NCI-H345 treated with DMSO at 0.1 percent for 48 hours (cell line): ENCODE results near the gene TBXAS1.

Experiments used
- DNase-seq: peaks from one replicate; lab custom pipeline; 2025; ENCODE audit not compliant: unreplicated experiment; lab: John Stamatoyannopoulos, UW

TBXAS1 gene

DNA sequence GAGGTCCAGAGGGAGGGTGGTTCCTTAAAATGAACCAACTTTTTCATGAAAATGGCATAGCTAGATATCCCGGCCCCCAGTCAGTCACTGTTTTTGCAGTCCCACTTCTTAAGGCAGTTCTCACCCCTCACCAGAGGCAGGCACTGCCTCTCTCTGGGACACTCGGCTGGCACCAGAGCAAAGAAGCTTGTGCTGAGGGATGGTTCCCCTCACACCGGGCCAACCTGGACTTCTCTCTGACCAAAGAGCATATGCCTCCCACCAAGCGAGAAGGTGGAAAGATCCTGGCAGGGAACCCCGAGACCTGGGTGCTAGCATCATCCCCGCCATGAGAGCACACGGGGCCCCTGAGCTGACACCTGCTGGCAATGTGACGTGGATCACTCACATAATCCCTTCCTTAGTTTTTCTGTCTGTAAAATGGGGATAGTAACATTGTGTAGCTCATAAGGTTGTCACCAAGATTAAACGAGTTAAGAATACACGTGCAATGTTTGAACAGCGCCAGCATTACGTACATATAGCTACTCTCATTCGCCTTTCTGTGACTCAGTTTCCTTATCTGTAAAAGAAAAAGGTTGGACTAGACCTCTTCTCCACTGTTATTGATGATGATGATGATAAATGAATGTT lies 145.2 kb downstream of the TBXAS1 start:
- DNase-seq = no peak

DNA sequence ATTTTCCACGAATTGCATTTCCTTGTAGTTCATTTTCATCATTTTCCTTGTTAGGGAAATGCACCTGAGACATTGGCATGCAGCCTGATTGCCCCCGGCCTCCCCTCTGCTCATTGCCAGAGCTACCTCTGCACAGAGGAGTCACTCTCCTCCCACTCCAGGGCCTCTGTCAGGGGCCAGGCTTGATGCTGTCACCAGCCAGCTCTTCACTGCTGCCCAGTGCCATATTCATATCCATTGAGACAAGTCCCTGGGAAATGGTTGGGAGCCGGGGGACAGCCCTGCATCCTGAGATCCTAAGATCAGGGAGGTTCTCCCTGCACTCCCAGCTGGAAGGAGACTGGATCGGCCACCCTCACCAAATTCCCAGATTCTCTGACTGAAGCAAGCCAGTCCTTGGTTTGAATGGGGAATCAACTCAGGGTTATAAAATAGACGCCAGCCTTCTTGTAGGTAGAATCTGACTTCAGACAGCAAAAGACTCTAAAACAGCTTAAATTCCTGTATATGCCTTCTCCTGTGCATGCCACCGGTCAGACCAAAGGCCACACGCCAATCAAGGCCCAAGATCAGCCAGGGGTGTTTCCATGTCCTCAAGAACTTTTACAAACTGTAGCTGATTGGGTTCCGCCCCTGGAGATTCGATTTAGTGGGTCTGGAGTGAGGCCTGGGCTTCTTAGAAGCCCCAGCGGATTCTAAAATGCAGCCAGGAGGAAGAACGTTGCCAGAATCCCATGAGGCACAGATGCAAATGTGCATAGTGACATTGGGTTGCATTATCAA lies 147.2 kb downstream of the TBXAS1 start:
- no peak for DNase-seq

DNA sequence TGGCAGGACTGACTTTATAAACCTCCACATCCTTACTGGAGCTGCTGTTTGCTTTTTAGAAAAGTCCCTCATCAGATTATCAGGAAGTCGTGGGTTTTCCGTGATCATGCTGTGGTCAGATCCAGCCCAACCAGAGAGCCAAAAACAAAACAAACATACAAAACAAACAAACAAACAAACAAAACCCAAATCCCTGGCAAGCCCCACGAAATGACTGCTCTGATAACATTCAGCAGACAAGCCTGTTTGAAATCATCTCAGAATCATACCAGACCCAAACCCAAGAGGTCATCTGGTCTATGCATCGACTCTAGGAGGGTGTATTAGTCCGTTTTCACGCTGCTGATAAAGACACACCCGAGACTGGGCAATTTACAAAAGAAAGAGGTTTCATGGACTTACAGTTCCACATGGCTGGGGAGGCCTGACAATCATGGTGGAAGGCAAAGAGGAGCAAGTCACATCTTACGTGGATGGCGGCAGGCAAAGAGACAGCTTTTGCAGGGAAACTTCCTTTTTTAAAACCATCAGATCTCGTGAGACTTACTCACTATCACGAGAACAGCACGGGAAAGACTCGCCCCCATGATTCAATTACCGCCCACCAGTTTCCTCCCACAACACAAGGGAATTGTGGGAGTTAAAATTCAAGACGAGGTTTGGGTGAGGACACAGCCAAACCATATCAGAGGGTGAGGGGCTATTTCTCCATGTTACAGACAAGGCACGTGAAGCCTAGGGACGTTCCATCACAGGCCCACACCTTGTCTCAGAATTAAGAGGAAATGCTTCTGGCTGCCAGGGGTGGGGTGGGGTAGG lies 148.0 kb downstream of the TBXAS1 start:
- DNase-seq = no peak

DNA sequence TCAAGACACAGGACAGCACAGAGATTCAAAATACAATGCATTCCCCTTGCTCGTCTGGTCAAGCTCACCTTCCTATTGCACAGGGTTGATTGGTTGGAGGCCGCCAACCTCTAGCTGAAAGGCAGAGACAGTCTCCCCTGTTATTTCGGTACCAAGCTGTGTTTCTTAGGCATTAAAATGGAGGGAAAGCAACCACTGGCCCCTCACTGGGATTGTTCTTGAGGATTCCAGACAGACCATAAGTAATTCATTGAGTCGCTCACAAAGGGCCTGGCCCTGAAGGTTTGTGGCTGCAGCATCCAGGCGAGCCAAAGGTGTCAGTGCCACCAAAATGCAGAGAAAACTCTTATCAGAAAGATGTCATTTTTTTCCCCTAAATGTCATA lies 152.4 kb downstream of the TBXAS1 start:
- DNase-seq = no peak

DNA sequence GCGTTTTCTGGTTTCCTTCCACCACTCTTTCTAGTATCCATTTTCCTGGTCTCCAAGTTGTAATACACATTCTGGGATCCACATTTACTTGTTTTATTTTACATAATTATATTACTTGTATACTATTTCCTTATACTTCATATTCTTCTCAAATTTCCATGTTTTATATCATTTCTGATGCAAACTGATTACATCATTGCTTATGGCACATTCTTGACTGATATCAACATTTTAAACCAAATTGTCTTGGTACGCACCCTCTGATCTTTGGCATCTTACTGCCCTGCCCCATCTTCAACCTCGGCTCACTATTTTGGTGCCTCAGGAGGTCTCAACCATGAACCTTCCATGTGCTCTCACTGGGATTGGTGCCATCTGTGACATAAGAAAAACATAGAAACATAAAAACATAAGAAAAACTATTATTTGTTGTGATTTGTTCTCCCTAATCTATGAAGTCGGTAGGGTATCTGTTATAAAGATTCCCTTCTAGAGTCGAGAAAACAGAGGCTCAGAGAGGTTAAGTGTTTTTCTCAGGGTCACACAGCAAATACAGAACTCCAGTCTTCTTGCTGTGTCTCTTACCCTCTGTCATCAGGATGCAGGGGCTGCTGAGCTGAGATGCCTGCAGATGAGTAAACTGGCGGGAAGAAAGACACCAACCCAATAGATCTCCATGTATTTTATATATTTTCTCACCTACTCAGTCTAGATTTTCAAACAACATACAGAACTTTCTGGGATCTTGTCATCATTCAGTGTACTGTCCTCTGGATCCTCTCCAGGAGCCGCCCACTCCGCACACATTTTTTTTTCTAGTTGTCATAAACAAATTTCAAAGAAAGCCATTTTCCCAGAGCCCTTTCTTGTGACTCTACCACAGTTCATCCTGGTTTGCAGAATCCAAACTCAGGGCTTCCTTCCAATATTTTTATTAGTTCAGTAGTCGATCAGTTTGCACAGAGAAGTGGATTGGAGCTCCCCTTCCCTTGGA lies 154.2 kb downstream of the TBXAS1 start:
- DNase-seq = no peak

DNA sequence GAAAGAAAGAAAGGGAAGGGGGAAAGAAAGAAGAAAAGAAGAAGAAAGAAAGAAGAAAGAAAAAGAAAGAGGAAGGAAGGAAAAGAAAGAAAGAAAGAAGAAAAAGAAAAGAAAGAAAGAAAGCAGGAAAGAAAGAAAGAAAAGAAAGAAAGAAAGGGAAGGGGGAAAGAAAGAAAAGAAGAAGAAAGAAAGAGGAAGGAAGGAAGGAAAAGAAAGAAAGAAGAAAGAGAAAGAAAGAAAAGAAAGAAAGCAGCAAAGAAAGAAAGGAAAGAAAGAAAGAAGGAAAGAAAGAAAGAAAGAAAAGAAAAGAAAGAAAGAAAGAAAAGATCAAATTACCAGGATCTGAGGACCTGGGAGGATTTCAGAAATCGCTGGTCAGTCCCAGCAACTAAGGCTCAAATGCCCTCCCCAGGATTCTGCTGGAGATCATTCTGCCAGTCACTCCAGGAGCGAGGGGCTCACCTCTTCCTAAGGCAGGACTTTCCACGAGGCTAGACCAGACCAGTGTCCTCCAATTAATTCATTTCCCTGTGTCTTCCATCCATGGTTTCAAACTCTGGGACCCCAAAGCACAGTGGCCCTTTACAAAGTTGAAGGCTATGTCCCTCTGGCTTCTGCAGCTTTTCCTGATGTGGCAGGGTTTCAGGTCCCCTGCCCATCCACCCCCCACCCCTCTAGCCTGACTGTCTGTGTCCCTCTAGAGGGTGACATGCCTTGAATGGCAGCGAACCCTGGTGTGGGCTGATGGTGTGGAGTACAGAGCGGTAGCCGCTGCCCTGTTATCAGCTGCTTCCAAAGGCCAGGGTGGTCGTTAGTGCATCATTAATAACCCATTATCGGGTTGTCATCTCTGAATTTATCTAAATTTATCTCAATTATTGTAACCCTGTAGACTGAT lies 155.8 kb downstream of the TBXAS1 start:
- DNase-seq = no peak

DNA sequence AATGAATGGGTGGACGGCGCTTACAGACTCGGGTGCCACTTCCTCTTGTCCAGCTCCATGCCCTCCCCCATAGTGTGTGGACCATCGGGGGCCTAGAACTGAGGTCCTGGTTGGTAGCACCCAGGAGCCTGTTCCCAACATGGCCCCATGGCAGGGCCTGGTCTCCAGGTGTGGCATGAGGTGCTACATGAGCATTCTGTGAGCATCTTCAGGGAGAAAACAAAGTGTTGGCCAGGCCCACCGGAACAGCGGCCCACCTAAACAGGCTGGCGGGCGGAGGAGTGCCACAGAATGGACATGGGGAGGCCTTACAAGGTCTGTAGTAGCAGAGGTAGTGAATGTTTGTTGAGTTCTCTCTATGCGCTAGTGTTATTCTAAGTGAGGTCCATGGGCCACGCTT lies 156.7 kb downstream of the TBXAS1 start:
- DNase-seq = no peak

DNA sequence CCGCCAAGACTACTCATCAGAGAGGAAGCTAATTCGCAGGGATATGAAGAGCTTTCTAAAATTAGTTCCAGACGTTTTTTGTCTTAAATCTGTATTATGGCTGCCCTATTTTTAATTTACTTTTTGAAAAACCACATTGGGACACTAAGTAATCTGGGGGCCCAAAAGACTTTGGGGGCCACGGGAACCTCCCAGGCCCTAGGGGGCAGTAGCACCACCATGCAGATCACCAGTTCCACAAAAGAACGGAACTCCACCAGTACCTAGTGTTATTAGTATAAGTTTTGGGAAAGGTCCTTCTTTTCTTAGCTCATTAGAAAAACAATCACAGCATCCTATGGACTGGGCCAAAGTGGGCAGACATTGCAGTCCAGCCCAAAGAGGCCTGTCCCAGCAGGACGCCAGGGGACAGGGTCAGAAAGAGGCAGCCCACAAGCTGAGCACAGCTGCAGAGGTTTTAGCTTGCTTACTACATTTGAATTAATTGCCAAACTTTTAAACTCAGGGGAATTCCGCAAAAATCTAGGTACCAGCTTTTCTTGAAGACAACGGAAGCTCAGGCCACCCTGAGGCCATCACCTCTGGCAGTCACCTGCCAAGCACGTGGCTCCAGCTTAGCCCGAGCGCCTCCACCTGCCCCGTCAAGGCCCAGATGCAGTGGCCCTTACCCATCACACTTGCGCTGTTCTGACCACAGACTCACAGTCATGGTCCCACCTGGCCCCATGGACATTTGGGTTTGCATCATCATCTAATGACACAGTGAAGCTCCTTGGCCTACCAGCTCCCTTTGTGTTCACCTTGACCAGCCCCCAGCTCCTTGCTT lies 158.8 kb downstream of the TBXAS1 start:
- DNase-seq = no peak

DNA sequence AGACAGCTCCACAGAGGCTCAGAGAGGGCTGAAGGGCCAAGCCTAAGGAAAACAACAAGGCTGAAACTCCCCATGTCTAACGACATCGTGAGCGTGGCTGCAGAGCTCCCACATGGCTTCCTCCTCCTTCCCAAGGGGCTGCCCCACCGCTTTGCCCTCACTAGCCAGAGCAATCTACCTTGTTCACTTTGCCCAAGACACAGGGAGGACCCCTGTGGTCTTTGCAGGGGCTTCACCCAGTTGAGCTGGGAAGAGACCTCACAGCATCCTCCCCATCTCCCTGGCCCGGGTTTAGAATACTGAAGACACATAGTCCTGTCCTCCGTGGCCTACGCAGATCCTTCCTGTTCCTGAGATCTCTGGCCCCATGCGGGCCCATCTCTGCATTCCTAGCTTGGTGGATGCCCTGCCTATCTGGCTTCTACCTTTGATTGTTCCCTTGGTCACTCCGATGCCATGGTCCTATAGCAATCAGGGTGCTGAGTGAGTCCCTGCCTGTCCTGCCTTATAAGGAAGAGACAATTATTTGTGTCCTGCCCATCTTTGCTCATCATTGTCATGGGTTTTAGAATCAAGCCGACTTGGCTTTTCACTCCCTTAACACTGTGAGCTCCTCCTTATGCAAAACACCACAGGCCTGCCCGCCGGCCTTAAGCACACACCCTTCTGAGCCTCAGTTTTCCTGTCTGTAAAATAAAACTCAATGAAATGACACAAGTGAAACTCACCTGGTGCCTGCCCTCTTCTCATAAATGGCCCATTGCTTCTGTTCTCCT lies 160.5 kb downstream of the TBXAS1 start:
- no peak for DNase-seq

DNA sequence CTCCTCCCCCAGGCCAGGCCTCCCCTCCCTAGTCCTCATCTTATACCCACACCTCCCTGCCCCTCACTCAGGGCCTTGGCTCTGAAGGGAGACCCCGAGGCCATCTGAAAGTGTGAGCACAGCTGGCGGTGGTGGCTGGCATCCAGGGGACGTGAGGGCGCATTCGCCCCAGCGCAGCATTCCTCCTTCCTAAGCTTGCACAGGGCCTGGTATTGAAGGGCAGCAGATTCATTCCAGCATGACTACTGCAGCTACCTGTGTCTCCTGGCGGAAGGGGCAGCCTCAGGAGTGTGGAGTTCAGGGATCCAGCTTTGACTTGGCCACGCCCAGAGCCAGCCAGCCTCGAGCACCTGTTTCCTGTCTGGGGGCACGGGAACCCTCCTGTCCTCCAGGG lies 161.1 kb downstream of the TBXAS1 start:
- DNase-seq = no peak

DNA sequence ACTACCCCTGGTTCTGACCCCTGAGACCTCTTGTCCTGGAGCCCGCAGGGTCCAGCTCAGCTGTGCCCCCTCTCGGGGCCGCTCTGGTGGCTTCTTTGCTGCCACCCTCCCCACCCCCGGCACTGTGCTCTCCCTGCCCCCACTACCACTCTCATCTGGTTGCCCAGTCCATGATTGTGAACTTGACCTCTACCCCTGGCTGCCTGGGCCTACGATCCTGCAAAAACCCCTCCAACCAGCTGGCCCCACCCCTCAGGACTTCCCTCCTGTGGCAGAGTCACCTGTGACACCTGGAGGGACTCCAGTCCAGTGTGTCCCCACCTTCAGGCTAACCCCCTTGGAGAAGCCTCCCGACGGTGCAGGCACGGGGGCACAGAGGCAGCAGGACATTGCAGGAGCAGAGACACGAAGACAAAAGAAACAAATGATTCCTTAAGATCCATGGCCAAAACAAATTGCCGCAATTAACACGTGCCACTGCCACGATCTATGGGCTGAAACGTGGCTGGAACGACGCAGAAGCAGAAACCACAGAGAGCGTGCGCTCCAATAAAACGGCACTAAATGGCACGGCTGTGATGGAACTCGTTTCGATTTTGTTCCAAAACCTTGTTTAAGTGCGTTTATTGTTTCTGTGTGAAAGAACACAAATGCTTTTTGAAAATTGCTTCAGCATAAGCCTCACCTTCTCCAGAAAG lies 161.7 kb downstream of the TBXAS1 start:
- no peak for DNase-seq

DNA sequence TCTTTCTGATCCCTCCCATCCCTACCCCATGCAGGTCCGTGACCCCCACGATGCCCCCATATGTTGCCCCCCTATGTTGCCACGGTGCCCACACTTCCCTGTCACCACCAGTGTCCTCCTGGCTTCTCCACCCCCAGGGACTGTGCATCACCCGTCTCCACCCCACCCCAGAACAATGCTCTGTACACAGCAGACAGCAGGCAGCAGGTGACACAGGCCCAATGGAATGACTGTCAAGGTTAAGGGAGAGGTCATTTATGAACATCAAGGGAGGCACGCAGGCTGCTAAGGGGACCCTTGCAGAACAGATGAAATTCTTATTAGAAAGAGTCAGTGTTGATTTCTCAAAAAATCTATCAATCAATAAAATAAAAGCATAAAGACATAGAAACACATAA lies 162.2 kb downstream of the TBXAS1 start:
- DNase-seq = no peak

DNA sequence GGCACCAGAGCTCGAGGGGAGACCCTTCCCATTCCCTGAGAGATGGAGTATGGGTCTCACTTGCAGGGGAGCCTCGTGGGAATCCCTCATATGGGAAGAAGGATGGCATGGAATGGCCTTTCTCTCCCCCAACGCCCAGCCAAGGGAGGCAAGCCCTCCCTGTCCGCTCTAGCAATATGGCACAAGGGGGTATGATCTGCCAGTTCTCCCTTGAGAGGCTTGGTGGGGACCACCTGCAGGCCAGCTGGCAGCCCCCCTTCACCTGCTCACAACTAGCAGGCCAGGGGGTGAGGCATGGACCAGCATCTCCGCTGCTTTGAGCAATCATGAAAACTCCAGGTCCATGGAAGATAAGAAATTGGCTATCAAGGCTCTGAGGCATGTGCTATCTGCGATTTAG lies 162.8 kb downstream of the TBXAS1 start:
- no peak for DNase-seq

DNA sequence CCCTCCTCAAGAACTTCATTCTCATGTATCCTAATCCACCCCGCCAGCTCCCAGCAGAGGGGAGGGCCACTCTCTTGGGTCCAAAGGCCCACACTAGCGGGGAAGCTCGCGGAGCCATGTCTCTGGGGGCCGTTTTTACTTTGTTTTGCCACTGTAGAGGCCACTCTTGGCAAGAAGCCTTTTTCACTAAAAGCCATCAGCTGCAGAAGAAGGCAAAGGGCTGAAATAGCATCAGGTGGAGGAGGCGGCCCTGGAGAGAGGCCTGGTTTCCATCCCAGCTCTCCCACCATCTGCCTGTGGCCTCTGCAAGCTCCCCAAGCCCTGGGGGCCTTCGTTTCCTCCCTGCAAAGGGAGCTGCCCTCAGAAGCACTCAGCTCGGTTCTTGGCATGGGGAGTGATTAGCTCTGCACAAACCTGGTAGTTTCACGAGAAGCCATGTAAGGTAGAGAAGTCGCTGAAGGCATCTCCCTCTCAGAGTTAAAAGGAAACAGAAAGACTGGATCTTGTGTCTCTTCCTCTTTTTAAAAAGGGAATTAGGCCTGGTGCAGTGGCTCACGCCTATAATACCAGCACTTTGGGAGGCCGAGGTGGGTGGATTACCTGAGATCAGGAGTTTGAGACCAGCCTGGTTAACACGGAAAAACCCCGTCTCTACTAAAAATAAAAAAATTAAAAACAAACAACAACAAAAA lies 163.4 kb downstream of the TBXAS1 start:
- no peak for DNase-seq

DNA sequence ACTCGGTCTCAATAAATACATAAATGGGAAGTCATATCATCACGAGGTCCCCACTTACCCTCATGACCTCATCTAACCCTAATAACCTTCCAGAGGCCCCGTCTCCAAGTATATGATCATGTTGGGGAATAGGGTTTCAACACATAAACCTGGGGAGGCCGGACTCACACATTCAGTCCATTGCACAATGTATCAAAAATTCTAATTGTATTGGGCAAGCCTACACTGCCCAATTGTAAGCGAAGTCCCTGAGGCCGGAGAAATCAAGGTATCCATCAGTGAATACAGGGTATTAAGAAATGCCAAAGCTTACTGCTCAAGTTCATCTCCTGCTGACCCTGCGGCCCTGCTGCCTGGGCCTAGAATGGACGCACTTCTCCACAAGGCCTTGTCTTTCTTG lies 164.1 kb downstream of the TBXAS1 start:
- DNase-seq = no peak

DNA sequence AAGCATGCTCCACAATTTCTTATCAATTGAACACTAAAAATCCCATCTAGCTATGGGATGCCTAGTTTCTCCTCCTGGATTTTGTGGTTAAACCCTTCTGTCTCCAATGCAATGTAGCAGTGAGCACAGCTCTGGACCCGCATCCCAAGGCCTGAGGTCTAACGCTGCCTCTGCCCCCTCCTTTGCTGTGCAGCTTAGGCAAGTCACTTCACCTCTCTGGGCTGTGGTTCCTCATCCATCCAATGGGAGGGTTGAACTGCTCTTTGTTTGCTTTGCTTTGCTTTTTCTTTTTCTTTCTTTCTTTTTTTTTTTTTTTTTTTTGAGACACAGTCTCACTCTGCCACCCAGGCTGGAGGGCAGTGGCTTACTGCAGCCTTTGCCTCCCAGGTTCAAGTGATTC lies 164.5 kb downstream of the TBXAS1 start:
- no peak for DNase-seq

DNA sequence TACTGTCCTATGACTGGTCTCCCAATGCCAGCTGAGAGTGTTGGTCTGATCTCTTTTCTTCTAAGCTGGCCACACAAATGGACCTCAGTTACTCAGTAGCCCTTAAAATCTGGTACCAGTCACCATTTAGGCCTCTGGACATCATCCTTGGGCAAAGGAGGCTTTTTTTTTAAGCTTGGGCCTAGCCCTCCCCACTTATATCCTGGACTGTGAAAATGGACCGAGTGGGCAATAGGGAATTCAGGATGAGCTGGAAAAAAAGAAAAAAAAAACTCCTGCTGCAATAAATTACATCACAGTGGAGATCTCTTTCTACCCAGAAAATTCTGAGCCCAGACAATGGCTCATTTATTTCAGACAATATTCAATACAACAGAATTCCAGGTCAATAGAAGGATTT lies 165.3 kb downstream of the TBXAS1 start:
- no peak for DNase-seq
